ENCODE measurements around the gene EHBP1L1. TPM values are rescaled to one million over a fixed set of nuclear protein-coding genes. Genes with fewer than 3 reads are reported as not detected.

EHBP1L1 gene
- total and polyA plus RNA-seq, 2 of the 8 experiments (the other 6 are each of a cell fraction or from before 2014, with no cell fraction given) = 4.3 to 6.6 TPM

DNA sequence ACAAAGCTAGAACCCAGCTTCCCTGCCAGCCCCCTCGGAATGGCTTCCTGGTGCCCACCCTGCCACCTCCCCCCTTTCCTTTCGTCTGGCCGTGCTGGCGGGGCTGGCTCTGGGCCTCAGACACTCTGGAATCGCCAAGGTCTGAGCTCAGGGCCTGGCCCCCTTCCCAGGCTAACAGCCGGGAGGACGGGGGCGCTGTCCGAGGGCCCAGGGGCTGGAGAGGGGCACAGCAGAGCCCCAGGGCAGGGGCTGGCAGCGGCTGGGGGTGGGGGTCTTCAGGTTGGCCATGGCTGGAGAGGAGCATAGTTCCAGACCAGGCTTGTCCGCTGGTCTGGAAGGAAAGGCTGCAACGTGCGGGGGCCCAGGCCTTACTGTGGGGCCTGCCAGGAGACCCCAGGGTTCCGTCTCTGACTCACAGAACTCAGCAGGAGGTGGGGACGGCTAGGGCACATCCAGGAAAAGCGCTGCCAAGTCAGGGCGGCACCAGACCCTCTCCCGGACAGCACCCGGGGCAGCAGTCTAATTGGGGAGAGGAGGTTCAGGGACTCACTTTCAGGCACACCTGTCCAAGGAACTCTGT is 16.8 kb upstream of the EHBP1L1 start:
- POLR2A ChIA-PET (ENCODE audit: partially characterized antibody) = interaction anchor here (0.7 to 4.2 kb wide), 9 partner anchors 11 to 161 kb away, joined by 3 to 29 read pairs (median 4); partner anchors contain the start of genes FAM89B, MALAT1, RNASEH2C and SCYL1
- TF ChIP-seq BCL11A (IDR thresholded peaks at IDR 0.05; ENCODE audit: low read depth in 2 of 2, low read length in 2 of 2) (no peak), BRCA1 (IDR thresholded peaks at IDR 0.05; ENCODE audit: low read depth, low read length) (no peak), KDM5A (IDR thresholded peaks at IDR 0.05; ENCODE audit: low read length) (no peak), EGR1 (IDR thresholded peaks at IDR 0.05; ENCODE audit: borderline replicate concordance, low read depth, low read length) (no peak)

More for the DNA sequence above, 16.8 kb upstream of the EHBP1L1 start:
- peak overlapping the region; percentile 61; the same call in 1 of the 2 replicates for H2BK20ac ChIP-seq (ENCODE audit: low read length)
- no peak overlapping the region; the same call in 1 of the 2 replicates for H2BK5ac ChIP-seq (ENCODE audit: low read depth, low read length)
- FAIRE-seq (no peak), DNase-seq (ENCODE audit: low read depth in 1 of 2, low spot score in 2 of 2) (no peak)
- H4K20me1 ChIP-seq (replicated peaks in 1 of 2; ENCODE audit: control insufficient read depth in 1 of 2, insufficient read depth in 2 of 2, low read length in 2 of 2) = no peaks in the 10 kb centered on the region
- no peaks in the 10 kb centered on the region for H3K36me3 ChIP-seq (ENCODE audit: control insufficient read depth in 2 of 4, insufficient read depth in 4 of 4, low read length in 3 of 4)
- H3K23me2 ChIP-seq (ENCODE audit: low read depth, low read length) = peaks cover 4% of the 10 kb centered on the region; the same call in 1 of the 2 replicates
- no peak overlapping the region for H4K5ac ChIP-seq (ENCODE audit: insufficient read length, low read depth, low read length)
- no peak overlapping the region for H3K27ac ChIP-seq (ENCODE audit: low read depth, low read length)
- no peak overlapping the region for H3K23ac ChIP-seq (ENCODE audit: insufficient read length)
- WGBS, 2 experiments (ENCODE audit: extremely low coverage in 1 of 2, insufficient coverage in 1 of 2, insufficient read length in 1 of 2, insufficient replicate concordance in 2 of 2, low coverage in 1 of 2, low lambda C conversion rate in 2 of 2, missing lambda C conversion rate in 1 of 2) = 51% methylated on average over 17 of the region's 19 CpGs; no CpG with 5 or more reads in 1 of the 2 experiments
- peaks cover 0 to 47% (median 36%) of the 10 kb centered on the region in 4 experiments; a peak in 6 of 7 replicates for H3K4me1 ChIP-seq (replicated peaks in 1 of 4; ENCODE audit: control insufficient read depth in 3 of 4, insufficient read depth in 4 of 4, low read length in 3 of 4)
- H2AFZ ChIP-seq (ENCODE audit: low read length) = peak overlapping the region; percentile 36; the same call in 1 of the 2 replicates
- H3K56ac ChIP-seq (replicated peaks; ENCODE audit: insufficient read length, low read depth, low read length) = no peak overlapping the region
- peak overlapping the region; percentile 90 for H4K8ac ChIP-seq (ENCODE audit: extremely low read depth, insufficient read depth, low read length)
- H2BK15ac ChIP-seq (ENCODE audit: low read length) = peak overlapping the region; percentile 6; the same call in 1 of the 2 replicates
- no peaks in the 10 kb centered on the region for H3K9me3 ChIP-seq (ENCODE audit: insufficient read depth in 2 of 2, low read depth in 1 of 2, low read length in 1 of 2)
- no peaks in the 10 kb centered on the region for H3K79me2 ChIP-seq (ENCODE audit: control insufficient read depth in 1 of 2, insufficient read depth in 2 of 2, low read length in 2 of 2)
- H4K91ac ChIP-seq (replicated peaks; ENCODE audit: insufficient read length, low read length) = peak overlapping the region; percentile 69
- H3K4me3 ChIP-seq (ENCODE audit: extremely low read depth in 1 of 4, insufficient read depth in 2 of 4, low read depth in 3 of 4, low read length in 4 of 4) = peak overlapping the region; percentile 32 to 77 (median 44); a peak in 7 of 8 replicates
- peak overlapping the region; percentile 84; the same call in 1 of the 2 replicates for H2BK12ac ChIP-seq (ENCODE audit: low read depth, low read length)
- H3K4me2 ChIP-seq (ENCODE audit: insufficient read depth in 1 of 2, low read depth in 2 of 2, low read length in 2 of 2) = peak overlapping the region; percentile 62 to 84
- no peak overlapping the region for H3K4ac ChIP-seq (replicated peaks; ENCODE audit: insufficient read length, low read depth, low read length)
- CTCF ChIA-PET (ENCODE audit: partially characterized antibody) = interaction anchor here (0.7 to 16.3 kb wide), 9 partner anchors 13 to 480 kb away, joined by 3 to 284 read pairs (median 4); partner anchors contain the start of genes EHBP1L1, FAM89B, KCNK7 and ZNRD2
- no peak overlapping the region for H3K9ac ChIP-seq (replicated peaks in 1 of 4; ENCODE audit: extremely low read depth in 1 of 4, low read depth in 3 of 4, low read length in 3 of 4)
- peak overlapping the region; percentile 29 for H2BK120ac ChIP-seq (replicated peaks; ENCODE audit: low read depth, low read length)
- peaks cover 0 to 30% (median 20%) of the 10 kb centered on the region in 4 experiments; a peak in 5 of 7 replicates for H3K27me3 ChIP-seq (replicated peaks in 1 of 4; ENCODE audit: control insufficient read depth in 3 of 4, extremely low read depth in 1 of 4, insufficient read depth in 3 of 4, low read length in 3 of 4)
- peak overlapping the region; percentile 83; the same call in 1 of the 2 replicates for H3K18ac ChIP-seq (ENCODE audit: extremely low read depth, low read length)
- no peaks in the 10 kb centered on the region for H3K79me1 ChIP-seq (ENCODE audit: low read depth, low read length)
- peak overlapping the region; percentile 39; the same call in 1 of the 2 replicates for H2AK5ac ChIP-seq (ENCODE audit: low read depth, low read length)
- no peak overlapping the region for H3K14ac ChIP-seq (ENCODE audit: insufficient read length)
